ENCODE results near the gene TMEM143.

The TMEM143 gene

DNA sequence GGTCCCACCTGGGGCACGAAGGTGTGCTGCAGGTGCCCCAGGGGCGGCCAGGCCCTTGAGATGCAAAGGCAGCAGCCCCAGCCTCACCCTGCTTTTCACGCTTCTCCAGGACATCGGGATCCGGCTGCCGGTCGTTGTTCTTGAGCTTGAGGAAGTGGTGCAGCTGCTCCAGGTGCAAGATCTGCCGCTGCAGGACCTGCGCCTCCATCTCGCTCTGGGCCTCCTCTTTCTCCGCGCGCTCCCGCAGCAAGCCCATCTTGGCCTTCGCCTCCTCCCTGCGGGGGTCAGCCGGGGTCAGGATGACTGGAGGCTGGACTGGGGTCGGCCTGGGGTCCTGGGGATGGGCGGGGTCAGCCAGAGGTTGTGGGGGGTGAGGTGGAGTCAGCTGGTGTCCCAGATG is 59.9 kb downstream of the TMEM143 start:
- TF ChIP-seq RAD21 (IDR thresholded peaks at IDR 0.05; ENCODE audit: low read depth): no peak
- TF ChIP-seq NFIC (IDR thresholded peaks at IDR 0.05): no peak
- TF ChIP-seq CREB1 (IDR thresholded peaks at IDR 0.05; ENCODE audit: low read depth): no peak
- TF ChIP-seq, protein P1, sequence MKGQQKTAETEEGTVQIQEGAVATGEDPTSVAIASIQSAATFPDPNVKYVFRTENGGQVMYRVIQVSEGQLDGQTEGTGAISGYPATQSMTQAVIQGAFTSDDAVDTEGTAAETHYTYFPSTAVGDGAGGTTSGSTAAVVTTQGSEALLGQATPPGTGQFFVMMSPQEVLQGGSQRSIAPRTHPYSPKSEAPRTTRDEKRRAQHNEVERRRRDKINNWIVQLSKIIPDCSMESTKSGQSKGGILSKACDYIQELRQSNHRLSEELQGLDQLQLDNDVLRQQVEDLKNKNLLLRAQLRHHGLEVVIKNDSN (IDR thresholded peaks at IDR 0.05): no peak

DNA sequence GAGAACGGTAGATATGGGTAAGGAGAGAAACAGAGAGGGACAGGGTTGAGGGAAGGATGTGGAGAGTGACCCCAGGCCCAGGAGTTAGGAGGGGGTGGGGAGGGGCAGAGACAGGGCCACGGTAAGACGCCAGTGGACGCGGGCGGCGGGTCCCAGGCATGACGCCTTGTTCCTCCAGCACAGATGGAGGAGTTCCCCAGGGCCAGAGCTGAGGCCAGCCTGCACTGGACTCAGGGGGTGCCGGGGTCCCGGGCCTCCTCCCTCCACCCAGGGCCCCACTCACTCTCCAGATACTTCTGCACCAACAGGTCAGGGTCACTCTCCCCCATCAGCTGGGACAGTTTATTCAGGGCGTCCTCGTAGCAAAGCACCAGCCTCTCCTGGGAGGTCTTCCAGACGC is 60.4 kb downstream of the TMEM143 start:
- TF ChIP-seq RAD21 (IDR thresholded peaks at IDR 0.05; ENCODE audit: low read depth) (no peak), CREB1 (IDR thresholded peaks at IDR 0.05; ENCODE audit: low read depth) (no peak)

DNA sequence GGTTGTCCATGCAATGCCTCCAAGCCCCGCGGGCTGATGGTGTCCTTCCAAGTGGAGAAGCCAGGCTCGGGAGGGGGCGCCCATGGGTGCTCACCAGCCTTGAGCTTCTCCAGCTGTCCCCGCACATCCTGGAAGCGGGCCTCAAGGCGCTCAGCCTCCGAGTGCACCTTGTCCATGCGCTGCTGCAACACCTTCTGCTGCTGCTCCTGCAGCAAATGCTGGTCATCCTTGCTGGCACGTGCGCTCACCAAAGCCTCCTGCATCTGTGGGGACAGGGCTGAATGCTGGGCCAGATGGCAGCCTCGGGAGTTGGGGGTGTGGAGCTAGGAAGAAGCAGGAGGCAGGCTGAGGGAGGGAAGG is 61.2 kb downstream of the TMEM143 start:
- TF ChIP-seq EGR1 (IDR thresholded peaks at IDR 0.05): no peak
- no peak for TF ChIP-seq NFIC (IDR thresholded peaks at IDR 0.05)
- no peak for TF ChIP-seq CREB1 (IDR thresholded peaks at IDR 0.05; ENCODE audit: low read depth)
- TF ChIP-seq FOXM1 (IDR thresholded peaks at IDR 0.05; ENCODE audit: borderline replicate concordance, low read depth): no peak
- TF ChIP-seq TCF12 (IDR thresholded peaks at IDR 0.05; ENCODE audit: low read depth): no peak
- TF ChIP-seq, protein P2, sequence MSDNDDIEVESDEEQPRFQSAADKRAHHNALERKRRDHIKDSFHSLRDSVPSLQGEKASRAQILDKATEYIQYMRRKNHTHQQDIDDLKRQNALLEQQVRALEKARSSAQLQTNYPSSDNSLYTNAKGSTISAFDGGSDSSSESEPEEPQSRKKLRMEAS (IDR thresholded peaks at IDR 0.05): no peak
- TF ChIP-seq TEAD4 (IDR thresholded peaks at IDR 0.05): no peak
- no peak for TF ChIP-seq CEBPB (IDR thresholded peaks at IDR 0.05)
- TF ChIP-seq, protein P1 (IDR thresholded peaks at IDR 0.05): no peak
- TF ChIP-seq, protein P3, sequence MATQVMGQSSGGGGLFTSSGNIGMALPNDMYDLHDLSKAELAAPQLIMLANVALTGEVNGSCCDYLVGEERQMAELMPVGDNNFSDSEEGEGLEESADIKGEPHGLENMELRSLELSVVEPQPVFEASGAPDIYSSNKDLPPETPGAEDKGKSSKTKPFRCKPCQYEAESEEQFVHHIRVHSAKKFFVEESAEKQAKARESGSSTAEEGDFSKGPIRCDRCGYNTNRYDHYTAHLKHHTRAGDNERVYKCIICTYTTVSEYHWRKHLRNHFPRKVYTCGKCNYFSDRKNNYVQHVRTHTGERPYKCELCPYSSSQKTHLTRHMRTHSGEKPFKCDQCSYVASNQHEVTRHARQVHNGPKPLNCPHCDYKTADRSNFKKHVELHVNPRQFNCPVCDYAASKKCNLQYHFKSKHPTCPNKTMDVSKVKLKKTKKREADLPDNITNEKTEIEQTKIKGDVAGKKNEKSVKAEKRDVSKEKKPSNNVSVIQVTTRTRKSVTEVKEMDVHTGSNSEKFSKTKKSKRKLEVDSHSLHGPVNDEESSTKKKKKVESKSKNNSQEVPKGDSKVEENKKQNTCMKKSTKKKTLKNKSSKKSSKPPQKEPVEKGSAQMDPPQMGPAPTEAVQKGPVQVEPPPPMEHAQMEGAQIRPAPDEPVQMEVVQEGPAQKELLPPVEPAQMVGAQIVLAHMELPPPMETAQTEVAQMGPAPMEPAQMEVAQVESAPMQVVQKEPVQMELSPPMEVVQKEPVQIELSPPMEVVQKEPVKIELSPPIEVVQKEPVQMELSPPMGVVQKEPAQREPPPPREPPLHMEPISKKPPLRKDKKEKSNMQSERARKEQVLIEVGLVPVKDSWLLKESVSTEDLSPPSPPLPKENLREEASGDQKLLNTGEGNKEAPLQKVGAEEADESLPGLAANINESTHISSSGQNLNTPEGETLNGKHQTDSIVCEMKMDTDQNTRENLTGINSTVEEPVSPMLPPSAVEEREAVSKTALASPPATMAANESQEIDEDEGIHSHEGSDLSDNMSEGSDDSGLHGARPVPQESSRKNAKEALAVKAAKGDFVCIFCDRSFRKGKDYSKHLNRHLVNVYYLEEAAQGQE (IDR thresholded peaks at IDR 0.05; ENCODE audit: low read depth): no peak
- no peak for TF ChIP-seq RAD21 (IDR thresholded peaks at IDR 0.05; ENCODE audit: low read depth)
- TF ChIP-seq ZBTB7A (IDR thresholded peaks at IDR 0.05; ENCODE audit: low read depth): no peak
- no peak for TF ChIP-seq YY1 (IDR thresholded peaks at IDR 0.05; ENCODE audit: low read depth)
- no peak for TF ChIP-seq EP300 (IDR thresholded peaks at IDR 0.05; ENCODE audit: borderline replicate concordance)
- TF ChIP-seq TAF1 (IDR thresholded peaks at IDR 0.05; ENCODE audit: low read depth): no peak

DNA sequence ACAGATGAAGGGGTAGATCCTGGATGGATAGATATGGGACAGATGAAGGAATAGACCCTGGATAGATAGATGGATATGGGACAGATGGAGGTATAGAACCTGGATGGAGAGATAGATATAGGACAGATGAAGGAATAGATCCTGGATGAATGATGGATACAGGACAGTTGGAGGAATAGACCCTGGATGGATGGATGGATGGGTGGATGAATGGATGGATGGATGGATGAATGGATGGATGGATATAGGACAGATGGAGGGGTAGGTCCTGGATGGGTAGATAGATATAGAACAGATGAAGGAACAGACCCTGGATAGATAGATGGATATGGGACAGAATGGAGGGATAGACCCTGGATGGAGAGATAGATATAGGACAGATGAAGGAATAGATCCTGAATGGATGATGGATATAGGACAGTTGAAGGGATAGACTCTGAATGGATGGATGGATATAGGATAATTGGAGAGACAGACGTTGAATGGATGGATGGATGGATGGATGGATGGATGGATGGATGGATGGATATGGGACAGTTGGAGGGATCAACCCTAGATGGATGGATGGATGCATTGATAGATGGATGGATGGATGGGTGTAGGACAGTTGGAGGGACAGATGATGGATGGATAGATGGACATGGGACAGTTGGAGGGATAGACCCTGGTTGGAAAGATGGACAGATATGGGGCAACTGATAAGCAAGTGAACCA is 61.7 kb downstream of the TMEM143 start:
- TF ChIP-seq, protein P3 (IDR thresholded peaks at IDR 0.05; ENCODE audit: low read depth): no peak
- TF ChIP-seq CEBPB (IDR thresholded peaks at IDR 0.05) (no peak), YY1 (IDR thresholded peaks at IDR 0.05; ENCODE audit: low read depth) (no peak), EGR1 (IDR thresholded peaks at IDR 0.05) (no peak), FOXM1 (IDR thresholded peaks at IDR 0.05; ENCODE audit: borderline replicate concordance, low read depth) (no peak), CREB1 (IDR thresholded peaks at IDR 0.05; ENCODE audit: low read depth) (no peak), ZBTB7A (IDR thresholded peaks at IDR 0.05; ENCODE audit: low read depth) (no peak), NFIC (IDR thresholded peaks at IDR 0.05) (no peak), TEAD4 (IDR thresholded peaks at IDR 0.05) (no peak), EP300 (IDR thresholded peaks at IDR 0.05; ENCODE audit: borderline replicate concordance) (no peak), TAF1 (IDR thresholded peaks at IDR 0.05; ENCODE audit: low read depth) (no peak), RAD21 (IDR thresholded peaks at IDR 0.05; ENCODE audit: low read depth) (no peak), TCF12 (IDR thresholded peaks at IDR 0.05; ENCODE audit: low read depth) (no peak)
- TF ChIP-seq, protein P1 (IDR thresholded peaks at IDR 0.05): no peak
- TF ChIP-seq, protein P2 (IDR thresholded peaks at IDR 0.05): no peak

DNA sequence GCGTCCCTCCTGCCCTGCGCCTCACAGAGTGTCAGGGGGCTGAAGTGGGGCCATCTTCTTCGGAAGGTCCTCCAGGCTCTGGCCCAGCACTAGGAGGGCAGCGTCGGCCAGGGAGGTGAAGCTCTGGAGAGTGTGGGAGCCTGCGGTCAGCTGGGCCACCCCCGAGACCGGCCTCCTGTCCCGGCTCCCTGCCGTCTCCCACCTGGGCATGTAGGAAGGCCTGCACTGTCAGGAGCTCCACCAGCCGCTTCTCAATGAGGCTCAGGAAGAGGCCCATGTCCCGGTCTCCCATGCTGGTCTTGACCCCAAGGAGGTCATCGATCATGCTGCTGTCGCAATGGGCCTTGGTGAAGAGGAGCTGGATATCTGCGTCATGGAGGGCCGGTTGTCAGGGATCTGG is 65.8 kb downstream of the TMEM143 start:
- TF ChIP-seq, protein P1 (IDR thresholded peaks at IDR 0.05): no peak
- TF ChIP-seq EP300 (IDR thresholded peaks at IDR 0.05; ENCODE audit: borderline replicate concordance): no peak
- TF ChIP-seq EGR1 (IDR thresholded peaks at IDR 0.05): no peak
- no peak for TF ChIP-seq CEBPB (IDR thresholded peaks at IDR 0.05)
- TF ChIP-seq CREB1 (IDR thresholded peaks at IDR 0.05; ENCODE audit: low read depth): no peak
- TF ChIP-seq FOXM1 (IDR thresholded peaks at IDR 0.05; ENCODE audit: borderline replicate concordance, low read depth): no peak

Data from Ishikawa (cell line).